ENCODE measurements around the gene WWOX.

Gene WWOX

DNA sequence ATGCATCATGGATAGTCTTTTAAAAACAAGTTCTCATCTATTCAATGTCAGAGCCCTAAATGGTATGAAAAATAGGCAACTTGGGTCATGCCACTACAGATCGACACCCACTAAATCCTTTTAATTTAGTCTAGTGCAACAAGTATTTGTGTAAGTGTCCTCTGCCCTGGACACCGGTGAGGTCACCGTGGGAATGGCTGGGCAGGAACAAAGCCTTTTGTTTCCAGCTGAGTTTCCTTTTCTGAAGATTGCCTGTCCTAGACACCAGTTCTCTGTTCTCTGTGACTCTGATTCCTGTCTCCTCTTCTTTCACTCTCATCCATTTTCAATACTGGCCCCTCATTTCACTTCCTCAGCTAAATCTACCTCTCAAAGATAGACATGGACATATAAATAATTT lies 1054.6 kb downstream of the WWOX start:
- DNase-seq (ENCODE audit: low spot score) = no peak

DNA sequence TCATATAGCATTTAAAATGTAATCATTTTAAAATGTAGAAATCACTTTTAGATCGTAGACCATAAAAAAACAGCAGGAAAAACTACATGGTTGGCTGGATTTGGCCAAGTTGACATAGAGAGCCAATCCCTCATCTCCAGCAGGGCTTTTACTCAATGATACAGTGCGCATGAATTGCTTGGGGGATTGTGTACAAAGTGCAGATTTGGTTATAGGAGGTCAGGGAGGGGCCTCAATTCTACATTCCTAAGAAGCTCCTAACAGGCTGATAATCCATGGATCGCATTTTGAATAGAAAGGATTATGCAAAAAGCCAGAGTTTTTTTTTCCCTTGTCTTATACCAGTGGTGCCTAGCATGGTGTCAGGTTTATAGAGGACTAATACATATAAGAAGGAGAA lies 1056.0 kb downstream of the WWOX start:
- DNase-seq (ENCODE audit: low spot score) = no peak

- DNase-seq (ENCODE audit: low spot score) = no peak
These were observed 1056.5 kb downstream of the WWOX start for GRCh38 chr16:79155904-79156303.

GRCh38 chr16:79156761-79157160 lies 1057.3 kb downstream of the WWOX start:
- DNase-seq (ENCODE audit: low spot score) = no peak

DNA sequence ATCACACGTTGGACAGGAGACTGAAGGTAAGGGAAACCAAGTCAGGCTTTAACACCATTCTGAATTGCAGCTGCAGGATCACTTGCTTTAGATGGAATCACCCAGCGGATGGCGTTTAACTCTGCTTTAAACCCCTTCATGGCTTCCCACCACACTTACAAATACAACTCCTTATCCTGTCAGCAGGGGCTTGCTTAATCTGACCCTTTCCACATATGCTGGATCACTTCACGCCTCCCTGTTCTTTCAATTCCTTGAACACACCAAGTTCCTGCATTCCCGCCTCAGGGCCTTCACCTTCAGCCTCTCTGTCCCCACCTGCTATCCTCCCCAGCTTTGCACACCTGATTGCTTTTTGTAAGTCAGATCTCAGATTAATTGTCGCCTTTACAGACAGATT lies 1058.9 kb downstream of the WWOX start:
- DNase-seq (ENCODE audit: low spot score) = no peak

GRCh38 chr16:79159261-79160049 lies 1060.0 kb downstream of the WWOX start:
- no peak for DNase-seq (ENCODE audit: low spot score)

DNA sequence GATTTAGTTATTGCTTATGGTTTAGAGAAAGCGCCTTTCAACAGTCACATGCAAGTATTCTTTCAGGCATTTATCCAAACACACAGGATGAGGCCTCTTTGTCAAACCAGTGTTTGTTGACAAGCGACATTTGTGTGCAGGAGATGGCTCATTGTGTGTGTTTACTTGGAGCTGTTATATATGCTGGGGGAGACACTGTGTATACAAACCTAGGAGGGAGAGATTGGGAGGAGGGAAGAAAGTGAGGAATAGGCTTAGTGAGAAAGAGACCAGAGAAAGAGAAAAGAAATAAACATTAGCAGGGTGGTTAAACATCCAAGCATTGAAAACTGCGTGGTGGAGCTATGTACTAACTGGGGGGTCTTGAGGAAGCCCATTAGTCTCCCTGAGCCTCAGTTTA lies 1063.5 kb downstream of the WWOX start:
- no peak for DNase-seq (ENCODE audit: low spot score)

GRCh38 chr16:79163691-79164387 lies 1064.4 kb downstream of the WWOX start:
- no peak for DNase-seq (ENCODE audit: low spot score)

- no peak for DNase-seq (ENCODE audit: low spot score)
These were observed 1065.0 kb downstream of the WWOX start for GRCh38 chr16:79164388-79164995.

DNA sequence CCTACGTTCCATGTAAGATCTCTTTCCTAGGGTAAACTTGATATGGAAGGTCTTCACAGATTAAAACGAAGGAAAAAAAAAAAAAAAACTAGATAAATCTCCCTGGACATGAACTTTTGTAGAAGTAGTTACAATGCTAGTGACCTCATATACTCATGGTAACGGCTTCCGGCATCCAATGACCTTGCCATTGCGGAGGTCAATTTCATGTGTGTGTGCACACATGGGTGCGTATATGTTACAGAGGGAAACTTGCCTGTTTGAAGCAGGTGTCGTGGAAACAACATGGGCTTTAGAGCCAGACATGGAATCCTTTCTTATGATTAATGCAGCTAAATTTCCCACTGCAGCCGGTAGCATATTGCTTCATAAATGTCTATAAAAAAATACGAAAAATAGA lies 1065.6 kb downstream of the WWOX start:
- DNase-seq (ENCODE audit: low spot score) = no peak

DNA sequence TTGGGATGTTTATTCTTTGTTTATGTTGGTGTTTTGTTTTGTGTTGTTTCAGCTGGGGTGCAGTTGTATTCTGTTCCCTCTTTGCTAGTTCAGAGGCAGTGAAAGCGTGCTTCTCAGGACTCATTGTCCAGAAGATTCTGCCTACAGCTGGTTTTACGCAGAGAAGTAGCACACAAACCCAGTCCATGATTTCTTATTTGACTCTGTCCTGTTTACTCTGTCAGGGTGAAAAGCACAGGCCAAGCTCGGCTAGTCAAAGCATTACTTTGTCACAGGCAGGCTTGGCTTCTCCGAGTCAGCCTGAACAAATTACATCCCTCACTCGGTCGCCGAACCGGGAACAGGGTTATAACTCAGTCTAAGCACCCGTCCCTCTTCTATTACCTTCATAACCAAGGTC lies 1066.1 kb downstream of the WWOX start:
- no peak for DNase-seq (ENCODE audit: low spot score)

- DNase-seq (ENCODE audit: low spot score) = no peak
These were observed 1068.4 kb downstream of the WWOX start for GRCh38 chr16:79167893-79168292.

- no peak for DNase-seq (ENCODE audit: low spot score)
These were observed 1068.9 kb downstream of the WWOX start for GRCh38 chr16:79168321-79168720.

- DNase-seq (ENCODE audit: low spot score) = no peak
These were observed 1069.8 kb downstream of the WWOX start for GRCh38 chr16:79169239-79169638.

DNA sequence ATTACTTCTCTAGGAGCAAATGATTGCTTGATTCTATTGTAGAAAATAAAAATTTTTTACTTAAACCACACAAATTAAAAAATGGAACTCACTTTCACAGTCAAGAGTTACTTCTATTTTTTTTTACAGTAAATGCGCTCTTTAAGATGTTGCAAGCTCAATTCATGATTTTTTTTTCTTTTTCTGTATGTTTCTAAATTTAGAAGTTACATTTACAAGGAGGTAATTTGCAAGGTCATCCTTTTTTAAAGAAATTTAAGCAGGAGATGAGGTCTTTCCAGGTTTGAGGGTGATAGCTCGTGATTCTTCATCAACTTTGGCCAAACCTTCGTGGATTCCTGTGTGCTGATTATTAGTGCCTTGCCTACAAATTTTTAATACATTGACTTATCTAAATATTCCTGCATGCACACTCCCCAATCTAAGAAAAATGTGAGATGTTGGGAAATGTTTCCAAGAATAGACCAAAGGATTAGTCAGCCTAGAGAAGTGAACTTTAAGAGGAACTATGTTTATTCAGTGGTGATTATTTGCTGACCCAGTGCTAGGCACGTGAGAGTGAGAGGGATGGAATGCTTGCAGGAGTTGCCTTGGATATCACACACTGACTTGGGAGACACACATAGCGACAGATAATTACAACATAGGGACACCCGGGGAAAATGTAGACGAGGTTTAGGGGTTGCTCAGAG lies 1071.2 kb downstream of the WWOX start:
- no peak for DNase-seq (ENCODE audit: low spot score)

DNA sequence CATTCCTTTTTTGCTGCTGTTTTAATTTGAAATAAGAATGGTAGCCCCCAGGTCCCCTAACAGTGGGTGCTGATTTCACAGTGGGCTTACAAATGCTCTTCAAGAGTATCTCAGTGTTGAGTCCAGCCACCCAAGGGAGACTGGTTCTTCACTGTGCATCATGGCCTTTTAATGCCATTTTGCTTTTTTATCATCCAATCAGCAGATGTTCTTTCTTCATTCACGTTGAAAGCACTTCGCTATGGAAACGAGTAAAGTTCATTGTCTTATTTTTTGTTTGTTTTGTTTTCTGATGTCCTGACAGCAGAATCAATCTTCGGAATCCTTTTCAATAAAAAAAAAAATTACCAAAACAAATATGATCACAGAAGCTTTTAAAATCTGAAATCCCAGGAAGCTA lies 1072.0 kb downstream of the WWOX start:
- no peak for DNase-seq (ENCODE audit: low spot score)

DNA sequence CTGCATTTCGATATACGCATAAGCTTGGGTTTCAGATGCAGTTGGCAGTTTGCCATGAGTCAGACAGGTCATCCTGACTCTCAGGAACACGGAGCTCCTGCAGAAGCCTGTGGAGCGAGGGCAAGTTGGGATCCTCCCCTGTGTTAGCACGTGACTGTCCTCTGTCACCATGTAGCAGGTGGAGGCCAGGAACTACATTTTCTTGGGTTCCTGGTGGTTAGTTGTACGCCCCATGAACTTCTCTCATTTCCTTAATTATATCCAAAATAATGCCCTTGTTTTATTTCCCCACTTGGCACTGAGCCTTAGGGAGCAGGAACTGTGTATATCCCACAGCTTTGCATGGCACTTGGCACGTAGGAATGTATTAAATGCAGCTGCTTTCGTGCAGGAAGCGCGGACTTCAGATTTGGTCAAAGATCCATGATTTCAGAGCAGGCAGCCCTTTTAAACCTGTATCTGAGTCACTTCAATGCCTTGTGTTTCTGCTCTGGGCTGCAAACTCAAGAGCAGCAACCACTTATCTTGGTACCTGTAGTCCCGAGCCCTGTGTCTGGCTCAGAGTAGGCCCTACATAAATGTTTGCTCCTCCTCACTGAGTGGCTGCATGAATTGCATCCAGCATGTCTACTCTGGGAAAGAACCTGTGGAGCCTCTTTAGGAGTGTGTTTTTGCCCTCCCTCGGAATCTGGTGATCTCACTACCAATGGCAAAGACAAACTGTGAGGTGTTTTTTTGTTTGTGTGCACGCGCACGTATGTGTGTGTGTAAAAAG lies 1072.7 kb downstream of the WWOX start:
- DNase-seq (ENCODE audit: low spot score) = no peak

- no peak for DNase-seq (ENCODE audit: low spot score)
These were observed 1073.6 kb downstream of the WWOX start for GRCh38 chr16:79172976-79173500.

DNA sequence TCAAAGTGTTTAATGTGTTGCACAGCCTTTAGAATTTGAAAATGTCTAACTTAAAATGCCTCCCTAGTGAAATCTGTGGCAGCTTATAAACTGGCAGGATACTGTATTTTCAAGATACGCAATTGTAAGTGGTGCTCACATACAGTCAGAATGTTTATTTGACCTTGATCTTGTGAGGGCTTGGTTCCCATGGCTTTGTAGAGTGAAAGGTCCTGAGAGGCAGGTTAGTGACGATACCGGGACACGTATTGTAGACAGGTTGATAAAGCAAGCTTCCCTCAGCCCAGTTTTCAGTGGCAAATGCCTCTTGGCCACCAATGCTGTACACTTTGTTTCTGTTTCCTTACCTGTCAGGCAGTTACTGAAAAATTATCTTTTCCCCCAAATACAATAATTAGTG lies 1074.5 kb downstream of the WWOX start:
- no peak for DNase-seq (ENCODE audit: low spot score)

DNA sequence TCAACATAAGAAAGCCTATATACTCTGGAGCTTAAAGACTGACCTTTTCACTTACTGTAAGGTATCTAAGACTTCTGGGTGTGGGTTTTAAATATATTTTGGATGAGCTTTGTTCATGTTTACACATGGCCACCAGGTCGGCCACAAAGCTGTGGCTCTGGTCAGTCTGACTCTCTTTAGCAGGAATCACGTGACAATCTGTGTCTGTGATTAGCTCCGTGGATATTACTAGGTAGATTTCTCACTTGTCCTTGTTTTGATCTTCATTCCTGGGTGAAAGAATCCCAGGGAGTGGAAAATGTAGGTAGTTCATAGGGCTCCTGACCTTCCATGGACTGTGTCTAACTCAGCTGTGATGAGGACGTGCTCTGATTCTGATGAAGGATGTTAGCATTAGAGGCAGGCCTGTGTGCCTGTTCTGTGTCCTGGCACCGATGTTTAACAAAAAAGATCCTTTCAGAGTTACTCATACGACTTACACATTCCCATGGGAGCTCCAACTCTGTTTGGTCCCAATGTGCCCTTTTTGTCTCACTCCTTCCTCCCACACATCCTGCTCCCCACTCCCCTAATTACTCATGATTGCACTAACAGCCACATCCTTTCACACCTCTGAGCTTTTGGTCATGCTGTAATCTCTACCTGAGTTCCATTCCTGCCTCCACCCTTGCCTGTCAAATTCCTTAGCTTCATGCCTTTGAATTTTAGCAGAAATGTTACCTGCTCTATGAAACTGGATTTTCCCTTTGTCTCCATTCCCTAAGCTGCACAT lies 1076.0 kb downstream of the WWOX start:
- no peak for DNase-seq (ENCODE audit: low spot score)

GRCh38 chr16:79177018-79177417 lies 1077.6 kb downstream of the WWOX start:
- no peak for DNase-seq (ENCODE audit: low spot score)
